Measurements from ENCODE around the gene CNTNAP2. TPM values are rescaled to one million over a fixed set of nuclear protein-coding genes. Genes with fewer than 3 reads are reported as not detected.

CNTNAP2 gene
- total and polyA plus RNA-seq, 2 of the 4 experiments (the other 2 are of a cell fraction): not detected

DNA sequence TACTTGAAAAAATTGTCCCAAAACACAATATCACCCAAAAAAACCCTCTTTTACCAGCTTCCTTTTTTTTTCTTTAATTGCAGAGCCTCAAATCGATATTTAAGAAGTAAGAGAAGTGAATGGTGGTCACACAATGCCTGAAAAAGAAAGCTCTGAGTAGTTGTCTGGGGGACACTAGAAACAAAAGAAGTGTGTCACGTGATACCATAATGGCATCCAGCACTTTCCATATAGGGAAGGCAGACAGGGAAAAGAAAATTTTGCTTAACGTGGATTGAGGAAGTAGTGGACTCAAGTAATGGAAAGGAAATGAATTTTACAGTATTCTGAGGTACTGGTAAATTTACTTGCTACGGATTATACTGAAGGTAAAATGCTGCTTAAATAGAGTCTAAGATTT lies 1708.1 kb downstream of the CNTNAP2 start:
- intact Hi-C loops (cut with micrococcal nuclease): no loop called here
- Histone ChIP-seq H3K18ac (ENCODE audit: low read depth, low read length) (no peak overlapping the region), H2AK9ac (replicated peaks; ENCODE audit: low read depth, low read length, poor library complexity) (no peak overlapping the region), H2BK5ac (ENCODE audit: low read depth, low read length, poor library complexity, severe bottlenecking) (no peak overlapping the region), H3K4ac (ENCODE audit: low read depth, low read length) (no peak overlapping the region), H2AK5ac (ENCODE audit: low read depth, low read length) (no peak overlapping the region), H3K27me3 (ENCODE audit: control insufficient read depth, insufficient read depth, low read length) (no peaks in the 10 kb centered on the region), H2AFZ (replicated peaks; ENCODE audit: low read length, poor library complexity) (no peak overlapping the region), H4K8ac (ENCODE audit: low read depth in 2 of 2, low read length in 2 of 2) (no peak overlapping the region), H4K5ac (ENCODE audit: low read depth, low read length) (no peak overlapping the region), H3K9ac (ENCODE audit: low read depth, low read length) (no peak overlapping the region), H3K9me3 (ENCODE audit: control insufficient read depth, insufficient read depth, low read length) (no peaks in the 10 kb centered on the region), H3K4me1 (ENCODE audit: control insufficient read depth, insufficient read depth, low read length) (no peaks in the 10 kb centered on the region), H3K27ac (ENCODE audit: insufficient read depth, low read length) (no peak overlapping the region), H2BK20ac (ENCODE audit: low read depth, low read length) (no peak overlapping the region), H3K23ac (ENCODE audit: low read depth, low read length) (no peak overlapping the region), H3K4me2 (ENCODE audit: low read depth, low read length) (no peak overlapping the region), H3K79me1 (ENCODE audit: low read depth in 1 of 2, low read length in 2 of 2) (no peaks in the 10 kb centered on the region), H4K20me1 (ENCODE audit: insufficient read depth, low read length) (no peaks in the 10 kb centered on the region), H3K36me3 (ENCODE audit: control insufficient read depth, insufficient read depth, low read length) (no peaks in the 10 kb centered on the region), H3K14ac (replicated peaks; ENCODE audit: low read depth, low read length) (no peak overlapping the region), H3K4me3 (ENCODE audit: insufficient read depth, low read depth, low read length) (no peak overlapping the region), H3K56ac (ENCODE audit: extremely low read depth, insufficient read depth, low read length) (no peak overlapping the region), H2BK15ac (ENCODE audit: low read depth, low read length) (no peak overlapping the region), H3K9me1 (ENCODE audit: insufficient read depth, low read length) (no peaks in the 10 kb centered on the region), H4K91ac (ENCODE audit: insufficient read depth, low read depth, low read length) (no peak overlapping the region), H2BK120ac (ENCODE audit: low read depth, low read length) (no peak overlapping the region)
- TF ChIP-seq POLR2A (IDR thresholded peaks at IDR 0.05; ENCODE audit: low read depth, low read length) (no peak), RAD21 (IDR thresholded peaks at IDR 0.05; ENCODE audit: low read length) (no peak), MXI1 (IDR thresholded peaks at IDR 0.05; ENCODE audit: borderline replicate concordance, low read depth, low read length) (no peak), CHD1 (IDR thresholded peaks at IDR 0.05; ENCODE audit: low read depth, low read length) (no peak), RFX5 (IDR thresholded peaks at IDR 0.05; ENCODE audit: low read depth, low read length) (no peak), USF2 (IDR thresholded peaks at IDR 0.05; ENCODE audit: low read depth, low read length) (no peak), MAFK (IDR thresholded peaks at IDR 0.05; ENCODE audit: low read depth, low read length) (no peak), MAZ (IDR thresholded peaks at IDR 0.05; ENCODE audit: borderline replicate concordance, low read depth, low read length) (no peak), RCOR1 (IDR thresholded peaks at IDR 0.05; ENCODE audit: insufficient replicate concordance, low read length) (no peak), FOS (IDR thresholded peaks at IDR 0.05; ENCODE audit: low read depth, low read length) (no peak), BHLHE40 (IDR thresholded peaks at IDR 0.05; ENCODE audit: low read depth, low read length) (no peak), NFE2L2 (IDR thresholded peaks at IDR 0.05; ENCODE audit: low read depth, low read length) (no peak), CEBPB (IDR thresholded peaks at IDR 0.05; ENCODE audit: low read depth, low read length) (no peak)
- TF ChIP-seq, protein P1, sequence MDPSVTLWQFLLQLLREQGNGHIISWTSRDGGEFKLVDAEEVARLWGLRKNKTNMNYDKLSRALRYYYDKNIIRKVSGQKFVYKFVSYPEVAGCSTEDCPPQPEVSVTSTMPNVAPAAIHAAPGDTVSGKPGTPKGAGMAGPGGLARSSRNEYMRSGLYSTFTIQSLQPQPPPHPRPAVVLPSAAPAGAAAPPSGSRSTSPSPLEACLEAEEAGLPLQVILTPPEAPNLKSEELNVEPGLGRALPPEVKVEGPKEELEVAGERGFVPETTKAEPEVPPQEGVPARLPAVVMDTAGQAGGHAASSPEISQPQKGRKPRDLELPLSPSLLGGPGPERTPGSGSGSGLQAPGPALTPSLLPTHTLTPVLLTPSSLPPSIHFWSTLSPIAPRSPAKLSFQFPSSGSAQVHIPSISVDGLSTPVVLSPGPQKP (IDR thresholded peaks at IDR 0.05; ENCODE audit: borderline replicate concordance, low read depth, low read length): no peak
- TF ChIP-seq, protein P2, sequence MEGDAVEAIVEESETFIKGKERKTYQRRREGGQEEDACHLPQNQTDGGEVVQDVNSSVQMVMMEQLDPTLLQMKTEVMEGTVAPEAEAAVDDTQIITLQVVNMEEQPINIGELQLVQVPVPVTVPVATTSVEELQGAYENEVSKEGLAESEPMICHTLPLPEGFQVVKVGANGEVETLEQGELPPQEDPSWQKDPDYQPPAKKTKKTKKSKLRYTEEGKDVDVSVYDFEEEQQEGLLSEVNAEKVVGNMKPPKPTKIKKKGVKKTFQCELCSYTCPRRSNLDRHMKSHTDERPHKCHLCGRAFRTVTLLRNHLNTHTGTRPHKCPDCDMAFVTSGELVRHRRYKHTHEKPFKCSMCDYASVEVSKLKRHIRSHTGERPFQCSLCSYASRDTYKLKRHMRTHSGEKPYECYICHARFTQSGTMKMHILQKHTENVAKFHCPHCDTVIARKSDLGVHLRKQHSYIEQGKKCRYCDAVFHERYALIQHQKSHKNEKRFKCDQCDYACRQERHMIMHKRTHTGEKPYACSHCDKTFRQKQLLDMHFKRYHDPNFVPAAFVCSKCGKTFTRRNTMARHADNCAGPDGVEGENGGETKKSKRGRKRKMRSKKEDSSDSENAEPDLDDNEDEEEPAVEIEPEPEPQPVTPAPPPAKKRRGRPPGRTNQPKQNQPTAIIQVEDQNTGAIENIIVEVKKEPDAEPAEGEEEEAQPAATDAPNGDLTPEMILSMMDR (conservative IDR thresholded peaks at IDR 0.05; ENCODE audit: low read depth, low read length): no peak
- no CpG with 5 or more reads among the region's 4 CpGs for WGBS, 2 experiments (ENCODE audit: extremely low coverage in 2 of 2, insufficient read length in 1 of 2)
- no peak for ATAC-seq (ENCODE audit: low read depth)
- in situ Hi-C loops (cut with MboI; ENCODE audit: low sequenced_read_pairs): no loop called here
- no peak for DNase-seq
- CTCF ChIA-PET: no interaction called here
- dilution Hi-C loops (cut with HindIII; ENCODE audit: low sequenced_read_pairs, unreplicated experiment): no loop called here
- POLR2A ChIA-PET (ENCODE audit: unreplicated experiment): no interaction called here
- BruUV-seq (replicated peaks): no TSS peak
